HUES6 (cell line): ENCODE results near the gene GPAT2.
"Not testable (repeated sequence)": the region's sequence is repeated elsewhere in the genome, so short reads cannot be mapped to it uniquely, and the experiment has no call there.

Experiments used
- H3K27ac ChIP-seq: 2 replicates; pipeline ENCODE4 v1.7.0; 2013; ENCODE audit warnings: low read depth, mild to moderate bottlenecking, low read length, inconsistent platforms
- H3K27me3 ChIP-seq: 2 replicates; pipeline ENCODE4 v1.6.1; 2013; ENCODE audit warnings: low read length; ENCODE audit not compliant: control insufficient read depth, insufficient read depth
- H3K36me3 ChIP-seq: 2 replicates; pipeline ENCODE4 v1.6.1; 2013; ENCODE audit warnings: low read length; ENCODE audit not compliant: control insufficient read depth, insufficient read depth
- H3K4me1 ChIP-seq: 2 replicates; pipeline ENCODE4 v1.6.1; 2013; ENCODE audit warnings: low read length; ENCODE audit not compliant: control insufficient read depth, insufficient read depth
- H3K4me3 ChIP-seq: 2 replicates; pipeline ENCODE4 v1.5.1; 2013; ENCODE audit warnings: low read depth, low read length
- H3K9ac ChIP-seq: one replicate; pipeline ENCODE4 v1.6.1; 2013; ENCODE audit warnings: mild to moderate bottlenecking, low read length
- H3K9me3 ChIP-seq: 2 replicates; pipeline ENCODE4 v1.6.1; 2013; ENCODE audit warnings: low read depth, low read length; ENCODE audit not compliant: control insufficient read depth, insufficient read depth

GPAT2 gene

DNA sequence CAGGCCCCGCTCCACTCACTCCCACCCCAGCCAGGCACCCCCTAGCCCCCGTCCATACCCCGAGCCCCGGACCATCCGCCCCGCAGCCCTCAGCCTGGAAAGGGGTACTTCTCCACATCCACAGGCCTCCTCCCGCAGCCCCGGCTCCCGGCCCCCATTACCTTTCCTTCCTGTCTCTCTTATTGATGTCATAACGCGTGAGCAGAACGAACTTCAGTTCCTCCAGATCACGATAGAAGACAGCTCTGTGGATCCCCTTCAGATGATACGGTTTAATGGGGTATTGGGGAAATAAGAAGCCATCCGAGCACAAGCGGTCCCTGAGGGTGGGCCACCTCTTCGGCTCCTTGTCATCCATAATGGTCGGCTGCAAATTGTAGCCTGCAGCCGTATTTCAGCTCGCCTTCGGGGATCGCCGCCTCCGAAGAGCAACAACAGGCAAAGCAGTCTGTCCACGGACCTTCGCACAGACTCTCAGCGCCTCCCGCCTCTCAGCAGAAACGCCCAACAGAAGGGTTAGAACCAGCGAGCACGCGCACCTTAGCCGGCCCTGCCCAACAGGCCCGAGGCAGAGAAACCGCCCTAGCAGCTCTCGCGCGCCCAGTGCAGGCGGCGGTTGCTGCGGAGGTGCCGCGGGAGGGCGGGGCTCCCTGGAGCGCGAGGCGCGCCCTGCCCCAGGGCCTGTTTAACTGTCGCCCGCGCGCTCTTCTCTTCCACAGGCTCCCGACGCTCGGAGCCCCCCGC, 43.2 kb downstream of the GPAT2 start, which contains the start of gene ANKRD36C:
ANKRD36C (minus strand) TSS at position 474 of the 744 bp plus-strand sequence; CDS start at position 358, 116 bp downstream.
- H3K27ac ChIP-seq, H3K9me3 ChIP-seq, H3K27me3 ChIP-seq, H3K36me3 ChIP-seq, H3K4me1 ChIP-seq: not testable (repeated sequence)
- peak within 1 kb of the TSS; percentile 87 for H3K4me3 ChIP-seq
- H3K9ac ChIP-seq: peak within 1 kb of the TSS; percentile 74

DNA sequence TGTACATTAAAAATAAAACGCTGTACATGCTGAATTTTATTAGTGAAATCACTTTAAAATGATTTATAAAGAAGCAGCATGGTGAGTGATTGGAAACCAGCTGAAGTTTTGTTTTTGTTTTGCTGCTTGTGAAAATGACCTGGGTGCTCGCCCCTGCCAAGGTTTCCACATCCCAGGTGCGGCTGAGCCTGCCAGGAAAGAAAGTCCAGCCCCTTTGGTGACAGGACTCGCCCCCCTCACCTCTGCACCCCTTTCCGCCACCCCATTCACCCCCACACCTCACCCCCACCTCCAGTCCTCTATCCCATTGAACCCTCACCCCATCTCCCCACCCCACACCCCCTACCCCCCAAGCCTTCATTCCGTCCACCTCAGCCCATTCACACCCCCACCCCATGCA, 43.8 kb downstream of the GPAT2 start:
- not testable (repeated sequence) for H3K36me3 ChIP-seq, H3K9me3 ChIP-seq, H3K27ac ChIP-seq, H3K27me3 ChIP-seq, H3K4me1 ChIP-seq, H3K9ac ChIP-seq
- H3K4me3 ChIP-seq: peak overlapping the region; percentile 35; the same call in 1 of the 2 replicates
